HCT116 (cell line): ENCODE measurements around the gene TBXAS1.

Experiments
- EZH2phosphoT487 ChIP-seq: fragments of 200-600 bp; IDR thresholded peaks from 2 replicates; pipeline ENCODE4 v1.6.1; 2018; ENCODE audit warnings: antibody characterized with exemption, borderline replicate concordance
- YY1 ChIP-seq: IDR thresholded peaks from 2 replicates; pipeline ENCODE4 v1.6.1; 2011; ENCODE audit warnings: low read length, low read depth, moderate library complexity, mild to moderate bottlenecking; ENCODE audit not compliant: insufficient replicate concordance; ENCODE audit errors: extremely low read depth
- TF ChIP-seq, protein P1 (sequence below), 3 experiments: fragments of 200-600 bp in 1 of 3; sonication (generic) in 1 of 3; IDR thresholded peaks in 2 of 3; conservative IDR thresholded peaks in 1 of 3; 2 replicates each; pipeline ENCODE4 v1.5.1; 2012 to 2017; ENCODE audit warnings: low read depth in 2 of 3, low read length in 2 of 3, antibody characterized with exemption in 1 of 3, borderline replicate concordance in 1 of 3, control low read depth in 1 of 3, mild to moderate bottlenecking in 1 of 3, mixed read lengths in 1 of 3, mixed run types in 1 of 3, moderate library complexity in 1 of 3; ENCODE audit not compliant: insufficient read depth in 1 of 3

GRCh38 chr7:140062118-140062527, 233.1 kb downstream of the TBXAS1 start:
- TF ChIP-seq EZH2phosphoT487 (no peak), YY1 (no peak)
- TF ChIP-seq, protein P1, sequence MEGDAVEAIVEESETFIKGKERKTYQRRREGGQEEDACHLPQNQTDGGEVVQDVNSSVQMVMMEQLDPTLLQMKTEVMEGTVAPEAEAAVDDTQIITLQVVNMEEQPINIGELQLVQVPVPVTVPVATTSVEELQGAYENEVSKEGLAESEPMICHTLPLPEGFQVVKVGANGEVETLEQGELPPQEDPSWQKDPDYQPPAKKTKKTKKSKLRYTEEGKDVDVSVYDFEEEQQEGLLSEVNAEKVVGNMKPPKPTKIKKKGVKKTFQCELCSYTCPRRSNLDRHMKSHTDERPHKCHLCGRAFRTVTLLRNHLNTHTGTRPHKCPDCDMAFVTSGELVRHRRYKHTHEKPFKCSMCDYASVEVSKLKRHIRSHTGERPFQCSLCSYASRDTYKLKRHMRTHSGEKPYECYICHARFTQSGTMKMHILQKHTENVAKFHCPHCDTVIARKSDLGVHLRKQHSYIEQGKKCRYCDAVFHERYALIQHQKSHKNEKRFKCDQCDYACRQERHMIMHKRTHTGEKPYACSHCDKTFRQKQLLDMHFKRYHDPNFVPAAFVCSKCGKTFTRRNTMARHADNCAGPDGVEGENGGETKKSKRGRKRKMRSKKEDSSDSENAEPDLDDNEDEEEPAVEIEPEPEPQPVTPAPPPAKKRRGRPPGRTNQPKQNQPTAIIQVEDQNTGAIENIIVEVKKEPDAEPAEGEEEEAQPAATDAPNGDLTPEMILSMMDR (IDR thresholded peaks at IDR 0.05 in 2 of 3, conservative IDR thresholded peaks at IDR 0.05 in 1 of 3; ENCODE audit: borderline replicate concordance in 1 of 3, insufficient read depth in 1 of 3, low read depth in 2 of 3, low read length in 2 of 3), result no peak
